SK-N-SH (cell line): ENCODE results near the gene FGF19. TPM values are rescaled to one million over a fixed set of nuclear protein-coding genes. Genes with fewer than 3 reads are reported as not detected.
"Not testable (repeated sequence)": the region's sequence is repeated elsewhere in the genome, so short reads cannot be mapped to it uniquely, and the experiment has no call there.

Experiments used
- CTCF ChIA-PET: fragments of 300-600, 350-600 bp; formaldehyde crosslinking; extraction: SDS; loops from one replicate; lab custom pipeline; 2021; lab: Yijun Ruan, JAX
- POLR2A ChIA-PET: fragments of 350-600 bp; sonication (Branson Sonifier 250); formaldehyde crosslinking; extraction: SDS; loops from one replicate; lab custom pipeline; 2020; ENCODE audit warnings: antibody characterized with exemption, inconsistent platforms; lab: Yijun Ruan, JAX
- DNase-seq: peaks from one replicate; pipeline ENCODE4 v3.0.0; 2012
- H2AFZ ChIP-seq: fragments of 200-600 bp; sonication (generic); 2 replicates; pipeline ENCODE4 v1.8.1; 2016; ENCODE audit warnings: antibody characterized with exemption, mild to moderate bottlenecking, low read depth
- H3F3A ChIP-seq: fragments of 200-600 bp; sonication (generic); replicated peaks from 2 replicates; pipeline ENCODE3; 2016; ENCODE audit warnings: antibody characterized with exemption, mild to moderate bottlenecking; ENCODE audit not compliant: insufficient read depth
- H3K27ac ChIP-seq, 2 experiments: fragments of 200-500 bp in 1 of 2; fragments of 200-600 bp in 1 of 2; sonication (Bioruptor generic) in 1 of 2; sonication (generic), shearing (Covaris generic) in 1 of 2; 2 replicates each; pipeline versions ENCODE4 v1.5.1 to v1.6.1; 2014 to 2016; ENCODE audit warnings: low read depth in 2 of 2, inconsistent platforms in 1 of 2, low read length in 1 of 2, mild to moderate bottlenecking in 1 of 2, mixed read lengths in 1 of 2
- H3K27me3 ChIP-seq: fragments of 200-600 bp; sonication (generic), shearing (Covaris generic); 2 replicates; pipeline ENCODE4 v1.6.1; 2016; ENCODE audit warnings: mixed run types; ENCODE audit not compliant: insufficient read depth
- H3K36me3 ChIP-seq, 2 experiments: fragments of 200-500 bp in 1 of 2; fragments of 200-600 bp in 1 of 2; sonication (Bioruptor generic) in 1 of 2; sonication (generic) in 1 of 2; replicated peaks in 1 of 2; 2 replicates each; pipeline versions ENCODE3 to v1.5.1; 2014 to 2016; ENCODE audit warnings: low read length in 1 of 2, mild to moderate bottlenecking in 1 of 2; ENCODE audit not compliant: insufficient read depth in 2 of 2, control insufficient read depth in 1 of 2
- H3K4me1 ChIP-seq, 2 experiments: fragments of 200-500 bp in 1 of 2; fragments of 200-600 bp in 1 of 2; sonication (Bioruptor generic) in 1 of 2; sonication (generic), shearing (Covaris generic) in 1 of 2; 2 replicates each; pipeline versions ENCODE4 v1.5.1 to v1.6.1; 2014 to 2016; ENCODE audit warnings: low read depth in 1 of 2, low read length in 1 of 2, mixed run types in 1 of 2; ENCODE audit not compliant: insufficient read depth in 2 of 2, control insufficient read depth in 1 of 2
- H3K4me2 ChIP-seq: fragments of 200-600 bp; sonication (generic), shearing (Covaris generic); 2 replicates; pipeline ENCODE4 v1.6.1; 2017; ENCODE audit warnings: mixed run types
- H3K4me3 ChIP-seq, 2 experiments: fragments of 200-500 bp in 1 of 2; fragments of 200-600 bp in 1 of 2; sonication (Bioruptor generic) in 1 of 2; sonication (generic), shearing (Covaris generic) in 1 of 2; 2 replicates each; pipeline versions ENCODE4 v1.5.1 to v1.8.1; 2014 to 2016; ENCODE audit warnings: low read depth in 2 of 2, inconsistent platforms in 1 of 2, low read length in 1 of 2, mild to moderate bottlenecking in 1 of 2, mixed read lengths in 1 of 2, moderate library complexity in 1 of 2
- H3K79me2 ChIP-seq: fragments of 200-600 bp; sonication (generic); 2 replicates; pipeline ENCODE4 v1.8.1; 2017; ENCODE audit warnings: mild to moderate bottlenecking; ENCODE audit not compliant: insufficient read depth
- H3K9ac ChIP-seq: fragments of 200-600 bp; sonication (generic); 2 replicates; pipeline ENCODE4 v1.6.1; 2017; ENCODE audit warnings: mixed run types
- H3K9me2 ChIP-seq: fragments of 200-600 bp; sonication (generic); 2 replicates; pipeline ENCODE4 v1.6.1; 2017; ENCODE audit warnings: mixed run types
- H3K9me3 ChIP-seq: fragments of 200-600 bp; sonication (generic); 2 replicates; pipeline ENCODE4 v1.6.1; 2017; ENCODE audit warnings: mixed run types, mild to moderate bottlenecking, moderate library complexity
- H4K20me1 ChIP-seq: fragments of 200-600 bp; sonication (generic); 2 replicates; pipeline ENCODE4 v1.6.1; 2017; ENCODE audit warnings: mild to moderate bottlenecking, mixed run types; ENCODE audit not compliant: insufficient read depth
- FOXJ3 ChIP-seq: sonication (generic); formaldehyde crosslinking; IDR thresholded peaks from 2 replicates; pipeline ENCODE4 v1.5.1; 2020; ENCODE audit warnings: mild to moderate bottlenecking, missing genetic modification reagents
- FOXM1 ChIP-seq: IDR thresholded peaks from 2 replicates; pipeline ENCODE4 v1.4.0; 2012; ENCODE audit warnings: low read depth, mild to moderate bottlenecking
- IRF3 ChIP-seq: fragments of 150-350 bp; IDR thresholded peaks from 2 replicates; pipeline ENCODE4 v1.6.1; 2016; ENCODE audit warnings: mild to moderate bottlenecking, low read depth, low read length
- POLR2AphosphoS5 ChIP-seq: IDR thresholded peaks from 2 replicates; pipeline ENCODE4 v1.6.1; 2012; ENCODE audit warnings: low read depth, low read length
- WGBS: methylation state at CpG from one replicate; pipeline ENCODE4 v1.1.6; 2017; ENCODE audit warnings: low lambda C conversion rate; 5-methylcytosine and 5-hydroxymethylcytosine counted together
- polyA plus RNA-seq, 3 experiments: library from polyadenylated mRNA; depleted of rRNA; stranded (reverse); fragments of >200 nt; gene quantifications; 2 replicates each; pipeline ENCODE4 v1.2.3, GENCODE V29; 2012
- TF ChIP-seq, protein P1 (sequence below): IDR thresholded peaks from 2 replicates; pipeline ENCODE4 v1.4.0; 2012; ENCODE audit warnings: low read depth, borderline replicate concordance

FGF19 gene
- polyA plus RNA-seq, 1 of the 3 experiments (the other 2 are of a cell fraction), result not detected

GRCh38 chr11:69689484-69690319 is 14.1 kb downstream of the FGF19 start:
- Histone ChIP-seq H3F3A (no peaks in the 10 kb centered on the region), H3K9ac (no peak overlapping the region), H3K27me3 (peaks cover 6% of the 10 kb centered on the region; the same call in 1 of the 2 replicates), H3K4me3 (no peak overlapping the region), H3K9me3 (no peaks in the 10 kb centered on the region), H3K36me3 (no peaks in the 10 kb centered on the region), H3K4me1 (no peaks in the 10 kb centered on the region; a peak in 1 of 4 replicates), H2AFZ (no peak overlapping the region), H3K4me2 (no peak overlapping the region), H4K20me1 (no peaks in the 10 kb centered on the region), H3K9me2 (no peaks in the 10 kb centered on the region), H3K79me2 (no peaks in the 10 kb centered on the region), H3K27ac (no peak overlapping the region)
- ChIA-PET POLR2A (no interaction called here), CTCF (interaction anchor here (2.5 to 2.8 kb wide), 2 partner anchors 15 to 506 kb away, joined by 7 to 14 read pairs; no protein-coding TSS in a partner anchor)
- WGBS, result 77% methylated on average over 5 of the region's 5 CpGs
- DNase-seq, result no peak
- TF ChIP-seq FOXM1 (no peak), POLR2AphosphoS5 (no peak), FOXJ3 (CRISPR knock-in tag) (no peak), IRF3 (no peak)
- TF ChIP-seq, protein P1, sequence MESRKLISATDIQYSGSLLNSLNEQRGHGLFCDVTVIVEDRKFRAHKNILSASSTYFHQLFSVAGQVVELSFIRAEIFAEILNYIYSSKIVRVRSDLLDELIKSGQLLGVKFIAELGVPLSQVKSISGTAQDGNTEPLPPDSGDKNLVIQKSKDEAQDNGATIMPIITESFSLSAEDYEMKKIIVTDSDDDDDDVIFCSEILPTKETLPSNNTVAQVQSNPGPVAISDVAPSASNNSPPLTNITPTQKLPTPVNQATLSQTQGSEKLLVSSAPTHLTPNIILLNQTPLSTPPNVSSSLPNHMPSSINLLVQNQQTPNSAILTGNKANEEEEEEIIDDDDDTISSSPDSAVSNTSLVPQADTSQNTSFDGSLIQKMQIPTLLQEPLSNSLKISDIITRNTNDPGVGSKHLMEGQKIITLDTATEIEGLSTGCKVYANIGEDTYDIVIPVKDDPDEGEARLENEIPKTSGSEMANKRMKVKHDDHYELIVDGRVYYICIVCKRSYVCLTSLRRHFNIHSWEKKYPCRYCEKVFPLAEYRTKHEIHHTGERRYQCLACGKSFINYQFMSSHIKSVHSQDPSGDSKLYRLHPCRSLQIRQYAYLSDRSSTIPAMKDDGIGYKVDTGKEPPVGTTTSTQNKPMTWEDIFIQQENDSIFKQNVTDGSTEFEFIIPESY, result no peak

- H3K4me1 ChIP-seq, DNase-seq: not testable (repeated sequence)
Measured at GRCh38 chr11:69687969-69688771, 15.7 kb downstream of the FGF19 start.

More at GRCh38 chr11:69687969-69688771, 15.7 kb downstream of the FGF19 start:
- H3F3A ChIP-seq, H3K9ac ChIP-seq, H3K27me3 ChIP-seq, H3K4me2 ChIP-seq, H3K4me3 ChIP-seq, H3K27ac ChIP-seq, CTCF ChIA-PET, H4K20me1 ChIP-seq, H2AFZ ChIP-seq, H3K9me2 ChIP-seq, POLR2A ChIA-PET, H3K36me3 ChIP-seq, H3K79me2 ChIP-seq, H3K9me3 ChIP-seq: not testable (repeated sequence)
- 67% methylated on average over 5 of the region's 5 CpGs for WGBS
